Hepatocyte (in vitro differentiated cells): ENCODE results near the gene CAPN11. TPM values are rescaled to one million over a fixed set of nuclear protein-coding genes. Genes with fewer than 3 reads are reported as not detected.

Experiments
- DNase-seq: peaks from one replicate; pipeline ENCODE4 v3.0.0-alpha.2; 2016; ENCODE audit warnings: low spot score
- H2AFZ ChIP-seq: fragments of 200-600 bp; sonication (generic); 2 replicates; pipeline ENCODE4 v1.6.0; 2016; ENCODE audit warnings: antibody characterized with exemption, mild to moderate bottlenecking
- H3K27ac ChIP-seq: fragments of 200-600 bp; sonication (generic); 2 replicates; pipeline ENCODE4 v1.5.1; 2016; ENCODE audit warnings: mild to moderate bottlenecking
- H3K27me3 ChIP-seq: fragments of 200-600 bp; sonication (generic); 2 replicates; pipeline ENCODE4 v1.6.1; 2016
- H3K36me3 ChIP-seq: fragments of 200-600 bp; sonication (generic); replicated peaks from 2 replicates; pipeline ENCODE4 v1.5.1; 2016; ENCODE audit warnings: low read depth; ENCODE audit not compliant: insufficient read depth
- H3K4me1 ChIP-seq: fragments of 200-600 bp; sonication (generic); 2 replicates; pipeline ENCODE4 v1.5.1; 2016; ENCODE audit warnings: mild to moderate bottlenecking, moderate library complexity; ENCODE audit not compliant: insufficient read depth
- H3K4me2 ChIP-seq: fragments of 200-600 bp; sonication (generic); 2 replicates; pipeline ENCODE4 v1.6.0; 2016
- H3K4me3 ChIP-seq: fragments of 200-600 bp; sonication (generic); 2 replicates; pipeline ENCODE4 v1.5.1; 2016; ENCODE audit warnings: mild to moderate bottlenecking
- H3K79me2 ChIP-seq: fragments of 200-600 bp; sonication (generic); 2 replicates; pipeline ENCODE4 v1.6.0; 2017; ENCODE audit warnings: mild to moderate bottlenecking
- H3K9me2 ChIP-seq: fragments of 200-600 bp; sonication (generic); replicated peaks from 2 replicates; pipeline ENCODE4 v1.6.0; 2017; ENCODE audit warnings: mild to moderate bottlenecking; ENCODE audit not compliant: insufficient read depth
- H3K9me3 ChIP-seq: fragments of 200-600 bp; sonication (generic); 2 replicates; pipeline ENCODE4 v1.5.1; 2016; ENCODE audit warnings: low read depth, mild to moderate bottlenecking
- H4K20me1 ChIP-seq: fragments of 200-600 bp; sonication (generic); 2 replicates; pipeline ENCODE4 v1.6.0; 2016; ENCODE audit warnings: mild to moderate bottlenecking; ENCODE audit not compliant: insufficient read depth, poor library complexity, severe bottlenecking
- EZH2 ChIP-seq: fragments of 200-600 bp; sonication (generic); IDR thresholded peaks from 2 replicates; pipeline ENCODE4 v1.6.1; 2016; ENCODE audit warnings: antibody characterized with exemption, mild to moderate bottlenecking, borderline replicate concordance
- EZH2phosphoT487 ChIP-seq: fragments of 200-600 bp; sonication (generic); IDR thresholded peaks from one replicate; pipeline ENCODE4 v1.6.1; 2018; ENCODE audit warnings: antibody characterized with exemption, mild to moderate bottlenecking, low read depth, moderate library complexity; ENCODE audit not compliant: unreplicated experiment, severe bottlenecking
- WGBS: methylation state at CpG from one replicate; pipeline ENCODE4 v1.1.6; 2016; ENCODE audit warnings: low lambda C conversion rate; ENCODE audit errors: missing lambda C conversion rate; 5-methylcytosine and 5-hydroxymethylcytosine counted together
- polyA plus RNA-seq: library from polyadenylated mRNA; unstranded; fragments of >200 nt; fragmentation: Nextera tagmentation; extraction: Ambion mirVana; gene quantifications from 2 replicates; pipeline ENCODE4 v1.2.1, GENCODE V29; 2016
- total RNA-seq: library from RNA; depleted of rRNA; stranded (reverse); fragments of >200 nt; gene quantifications from 2 replicates; pipeline ENCODE4 v1.2.3, GENCODE V29; 2014
- TF ChIP-seq, protein P1 (sequence below): fragments of 200-600 bp; sonication (generic); IDR thresholded peaks from 2 replicates; pipeline ENCODE4 v1.5.1; 2016; ENCODE audit warnings: antibody characterized with exemption, mild to moderate bottlenecking; ENCODE audit not compliant: poor library complexity

The CAPN11 gene
- total and polyA plus RNA-seq, 2 experiments from 2014 or later: 0.13 to 0.23 TPM

DNA sequence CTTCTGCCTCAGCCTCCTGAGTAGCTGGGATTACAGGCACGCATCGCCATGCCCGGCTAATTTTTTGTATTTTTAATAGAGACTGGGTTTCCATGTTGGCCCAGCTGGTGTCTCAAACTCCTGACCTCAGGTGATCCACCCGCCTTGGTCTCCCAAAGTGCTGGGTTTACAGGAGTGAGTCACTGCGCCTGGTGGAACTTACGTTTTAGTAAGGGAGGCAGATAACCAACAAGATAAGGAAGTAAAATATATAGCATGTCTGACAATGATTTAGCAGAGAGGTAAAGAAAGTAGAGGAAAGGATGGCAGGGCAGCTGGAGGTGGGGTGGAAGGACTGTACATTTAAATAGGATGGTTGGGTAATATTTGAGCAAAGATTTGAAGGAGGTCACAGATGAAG lies 45.3 kb downstream of the CAPN11 start:
- TF ChIP-seq EZH2 (no peak), EZH2phosphoT487 (no peak)
- TF ChIP-seq, protein P1, sequence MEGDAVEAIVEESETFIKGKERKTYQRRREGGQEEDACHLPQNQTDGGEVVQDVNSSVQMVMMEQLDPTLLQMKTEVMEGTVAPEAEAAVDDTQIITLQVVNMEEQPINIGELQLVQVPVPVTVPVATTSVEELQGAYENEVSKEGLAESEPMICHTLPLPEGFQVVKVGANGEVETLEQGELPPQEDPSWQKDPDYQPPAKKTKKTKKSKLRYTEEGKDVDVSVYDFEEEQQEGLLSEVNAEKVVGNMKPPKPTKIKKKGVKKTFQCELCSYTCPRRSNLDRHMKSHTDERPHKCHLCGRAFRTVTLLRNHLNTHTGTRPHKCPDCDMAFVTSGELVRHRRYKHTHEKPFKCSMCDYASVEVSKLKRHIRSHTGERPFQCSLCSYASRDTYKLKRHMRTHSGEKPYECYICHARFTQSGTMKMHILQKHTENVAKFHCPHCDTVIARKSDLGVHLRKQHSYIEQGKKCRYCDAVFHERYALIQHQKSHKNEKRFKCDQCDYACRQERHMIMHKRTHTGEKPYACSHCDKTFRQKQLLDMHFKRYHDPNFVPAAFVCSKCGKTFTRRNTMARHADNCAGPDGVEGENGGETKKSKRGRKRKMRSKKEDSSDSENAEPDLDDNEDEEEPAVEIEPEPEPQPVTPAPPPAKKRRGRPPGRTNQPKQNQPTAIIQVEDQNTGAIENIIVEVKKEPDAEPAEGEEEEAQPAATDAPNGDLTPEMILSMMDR: no peak
- WGBS: 71% methylated on average over 6 of the region's 6 CpGs
- Histone ChIP-seq H3K27me3 (no peaks in the 10 kb centered on the region), H2AFZ (no peak overlapping the region), H3K4me1 (peaks cover 27% of the 10 kb centered on the region), H3K27ac (peak overlapping the region; percentile 68), H3K79me2 (no peaks in the 10 kb centered on the region), H3K9me3 (no peaks in the 10 kb centered on the region), H4K20me1 (no peaks in the 10 kb centered on the region), H3K36me3 (no peaks in the 10 kb centered on the region), H3K4me2 (peak overlapping the region; percentile 7), H3K9me2 (no peaks in the 10 kb centered on the region), H3K4me3 (no peak overlapping the region)
- DNase-seq: no peak

DNA sequence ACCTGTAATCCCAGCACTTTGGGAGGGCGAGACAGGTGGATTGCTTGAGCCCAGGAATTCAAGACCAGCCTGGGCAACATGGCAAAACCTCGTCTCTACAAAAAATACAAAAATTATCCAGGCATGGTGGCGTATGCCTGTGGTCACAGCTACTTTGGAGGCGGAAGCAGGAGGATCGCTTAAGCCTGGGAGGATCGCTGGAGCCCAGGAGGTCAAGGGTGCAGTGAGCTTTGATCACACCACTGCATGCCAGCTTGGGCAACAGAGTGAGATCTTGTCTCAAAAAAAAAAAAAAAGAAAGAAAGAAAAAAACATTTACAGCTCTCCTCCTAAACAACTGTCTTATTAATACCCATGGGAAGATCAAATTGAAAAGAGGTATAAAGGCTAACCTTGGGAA lies 49.3 kb downstream of the CAPN11 start:
- no peaks in the 10 kb centered on the region for H3K79me2 ChIP-seq
- no peaks in the 10 kb centered on the region for H3K36me3 ChIP-seq
- TF ChIP-seq, protein P1: no peak
- no peak for TF ChIP-seq EZH2phosphoT487
- no peak for TF ChIP-seq EZH2
- no peaks in the 10 kb centered on the region for H4K20me1 ChIP-seq
- no peak overlapping the region for H3K4me3 ChIP-seq
- no peaks in the 10 kb centered on the region for H3K27me3 ChIP-seq
- no peaks in the 10 kb centered on the region for H3K9me3 ChIP-seq
- 93% methylated on average over 6 of the region's 6 CpGs for WGBS
- no peak for DNase-seq
- H3K9me2 ChIP-seq: no peaks in the 10 kb centered on the region
- peaks cover 9% of the 10 kb centered on the region for H3K4me1 ChIP-seq
- H3K4me2 ChIP-seq: no peak overlapping the region
- no peak overlapping the region for H3K27ac ChIP-seq
- H2AFZ ChIP-seq: no peak overlapping the region

DNA sequence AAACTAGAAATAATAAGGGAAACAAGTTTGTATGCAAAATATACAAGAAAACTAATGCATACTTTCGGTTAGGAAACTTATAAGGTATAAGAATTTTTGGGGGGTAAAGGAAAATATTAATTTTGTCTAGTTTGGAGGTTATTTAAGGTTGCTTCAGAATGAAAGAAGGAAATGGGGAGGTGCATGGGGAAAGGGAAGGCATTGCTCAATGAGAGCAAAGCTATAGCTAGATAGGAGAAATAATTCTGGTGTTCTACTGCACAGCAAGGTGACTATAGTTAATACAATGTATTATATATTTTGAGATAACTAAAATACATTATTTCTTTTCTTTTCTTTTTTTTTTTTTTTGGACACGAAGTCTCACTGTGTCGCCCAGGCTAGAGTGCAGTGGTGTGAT lies 52.7 kb downstream of the CAPN11 start:
- Histone ChIP-seq H3K9me2 (no peaks in the 10 kb centered on the region), H3K27me3 (no peaks in the 10 kb centered on the region), H3K27ac (no peak overlapping the region), H3K4me3 (no peak overlapping the region), H3K9me3 (no peaks in the 10 kb centered on the region), H3K4me2 (no peak overlapping the region), H3K79me2 (no peaks in the 10 kb centered on the region), H2AFZ (no peak overlapping the region), H3K36me3 (no peaks in the 10 kb centered on the region), H4K20me1 (no peaks in the 10 kb centered on the region), H3K4me1 (no peaks in the 10 kb centered on the region)
- TF ChIP-seq EZH2 (no peak), EZH2phosphoT487 (no peak)
- TF ChIP-seq, protein P1: no peak
- no peak for DNase-seq
- WGBS: 93% methylated on average over 3 of the region's 3 CpGs

DNA sequence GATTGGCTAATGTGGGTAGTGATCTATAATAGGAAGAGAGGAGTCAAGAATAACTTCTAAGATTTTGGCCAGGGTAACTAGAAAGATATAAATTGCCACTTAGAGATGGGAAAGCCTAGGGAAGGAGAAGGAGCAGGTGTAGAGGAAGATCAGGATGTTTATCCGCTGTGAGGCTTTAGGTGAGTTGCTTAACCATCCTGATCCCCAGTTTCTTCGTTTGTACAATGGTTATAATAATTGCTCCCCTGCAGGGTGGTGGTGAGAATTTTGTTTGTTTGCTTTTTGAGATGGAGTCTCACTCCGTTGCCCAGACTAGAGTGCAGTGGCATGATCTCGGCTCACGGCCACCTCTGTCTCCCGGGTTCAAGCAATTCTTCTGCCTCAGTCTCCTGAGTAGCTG lies 55.7 kb downstream of the CAPN11 start:
- no peaks in the 10 kb centered on the region for H3K9me2 ChIP-seq
- WGBS: 93% methylated on average over 6 of the region's 6 CpGs
- no peaks in the 10 kb centered on the region for H3K79me2 ChIP-seq
- H3K4me1 ChIP-seq: peaks cover 19% of the 10 kb centered on the region
- no peak for DNase-seq
- no peaks in the 10 kb centered on the region for H3K27me3 ChIP-seq
- H3K27ac ChIP-seq: no peak overlapping the region
- H3K4me2 ChIP-seq: no peak overlapping the region
- H3K4me3 ChIP-seq: no peak overlapping the region
- H4K20me1 ChIP-seq: no peaks in the 10 kb centered on the region
- H3K9me3 ChIP-seq: no peaks in the 10 kb centered on the region
- TF ChIP-seq EZH2 (no peak), EZH2phosphoT487 (no peak)
- TF ChIP-seq, protein P1: no peak
- H3K36me3 ChIP-seq: no peaks in the 10 kb centered on the region
- H2AFZ ChIP-seq: no peak overlapping the region
